Stimulated activated CD8-positive, alpha-beta memory T cell treated with anti-CD3 and anti-CD28 coated beads, Interleukin-4, amount 100 ng/mL, for 4 hours (primary cell): ENCODE measurements around the gene OSTN.
"Not testable (repeated sequence)": the region's sequence is repeated elsewhere in the genome, so short reads cannot be mapped to it uniquely, and the experiment has no call there.

ENCODE experiments used
- DNase-seq, 2 donors: peaks; one replicate each; pipeline ENCODE4 v3.0.0-alpha.2; 2020; ENCODE audit warnings: low read depth in 2 of 2, low spot score in 1 of 2

Gene OSTN

DNA sequence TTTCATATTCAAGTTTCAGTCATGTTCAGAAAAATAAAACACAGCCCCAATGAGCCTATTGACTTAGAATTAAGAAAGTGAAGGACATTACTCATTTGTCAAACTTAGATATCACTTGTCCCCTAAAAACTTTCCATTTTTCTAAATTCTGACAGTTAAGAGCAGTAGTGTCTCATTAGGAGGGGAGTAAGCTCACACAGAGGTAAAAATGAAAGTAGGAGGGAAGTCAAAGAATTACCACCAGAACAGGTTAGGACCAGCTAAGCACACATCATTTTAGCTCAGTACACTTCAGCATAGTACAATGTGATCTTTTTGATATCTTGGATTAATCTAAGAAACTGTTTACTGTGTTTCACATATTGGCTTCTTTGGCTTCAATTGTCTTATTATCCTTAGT lies 64.3 kb downstream of the OSTN start:
- no peak for DNase-seq

DNA sequence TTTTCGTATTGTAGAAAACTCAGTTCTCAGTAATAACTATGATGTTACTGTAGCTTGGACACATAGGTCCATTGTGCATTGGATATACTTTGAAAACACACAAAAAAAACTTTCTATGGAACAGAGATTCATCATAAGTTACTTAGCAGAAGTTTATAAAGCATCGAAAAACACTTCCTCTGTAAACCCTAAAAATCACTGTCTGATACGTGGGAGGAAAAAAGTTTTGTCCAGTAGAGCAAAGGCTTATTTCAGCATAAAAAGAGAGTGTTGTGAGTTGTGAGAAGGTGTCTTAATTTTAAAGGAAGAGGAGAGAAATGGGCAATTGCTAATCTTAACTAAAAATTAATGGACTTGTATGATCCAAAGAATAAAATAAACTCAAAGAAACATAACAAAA lies 64.8 kb downstream of the OSTN start:
- no peak for DNase-seq

- no peak for DNase-seq
These were observed 69.7 kb downstream of the OSTN start for GRCh38 chr3:191268737-191269136.

DNA sequence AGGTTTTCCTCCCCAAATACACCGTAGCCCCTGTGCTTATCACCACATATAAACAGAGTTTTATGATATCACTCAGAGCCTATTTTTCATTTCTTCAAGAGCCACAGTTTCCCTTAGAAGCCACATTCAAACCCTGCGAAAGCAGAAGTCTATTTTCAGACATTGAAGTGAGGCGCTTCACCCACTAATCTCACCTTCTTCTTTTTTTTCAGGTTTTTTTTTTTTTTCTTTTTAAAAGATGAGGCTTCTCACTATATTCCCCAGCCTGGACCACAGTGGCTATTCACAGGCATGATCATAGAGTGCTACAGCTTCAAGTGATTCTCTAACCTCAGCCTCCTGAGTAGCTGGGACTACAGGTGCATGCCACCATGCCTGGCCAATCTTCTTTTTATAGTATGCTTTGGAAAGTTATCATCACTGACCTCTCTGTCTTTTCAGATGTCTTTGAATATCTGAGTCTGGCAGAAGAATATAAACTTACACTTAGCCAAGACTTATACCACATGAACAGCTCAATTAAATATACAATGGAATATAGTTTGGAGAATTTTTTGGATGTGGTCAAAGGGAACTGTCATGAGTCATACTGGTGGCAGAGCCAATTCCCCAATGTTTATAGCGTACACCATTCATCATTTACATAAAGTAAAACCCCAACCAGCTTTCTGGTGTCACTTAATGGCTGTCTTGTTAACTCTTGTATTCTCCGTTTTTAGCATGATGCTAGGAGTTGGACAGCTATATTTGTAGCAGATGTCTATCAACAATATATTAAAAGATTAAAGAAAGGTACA lies 70.4 kb downstream of the OSTN start:
- no peak for DNase-seq

GRCh38 chr3:191275244-191275643 lies 76.2 kb downstream of the OSTN start:
- not testable (repeated sequence) for DNase-seq

DNA sequence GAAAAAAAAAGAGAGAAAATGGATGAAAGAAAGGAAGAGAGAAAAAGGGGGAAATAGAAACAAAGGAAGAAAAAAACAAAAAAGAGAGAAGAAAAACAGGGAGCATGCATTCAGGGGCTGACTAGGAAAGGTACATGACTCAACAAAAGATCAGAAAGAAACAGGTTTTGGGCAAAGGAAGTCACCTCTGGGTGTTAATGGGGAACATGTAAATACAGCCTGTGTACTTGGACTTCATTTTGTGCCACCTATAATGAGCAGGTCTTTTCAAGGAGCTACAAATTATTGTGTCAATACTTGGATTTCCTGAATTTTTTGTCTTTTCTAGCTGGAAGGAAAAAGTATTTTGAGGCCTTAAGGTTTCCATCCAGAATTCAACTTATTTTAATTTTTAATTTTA lies 76.7 kb downstream of the OSTN start:
- no peak for DNase-seq

- no peak for DNase-seq
These were observed 81.1 kb downstream of the OSTN start for GRCh38 chr3:191280111-191280510.

GRCh38 chr3:191280882-191281281 lies 81.8 kb downstream of the OSTN start:
- DNase-seq = no peak

DNA sequence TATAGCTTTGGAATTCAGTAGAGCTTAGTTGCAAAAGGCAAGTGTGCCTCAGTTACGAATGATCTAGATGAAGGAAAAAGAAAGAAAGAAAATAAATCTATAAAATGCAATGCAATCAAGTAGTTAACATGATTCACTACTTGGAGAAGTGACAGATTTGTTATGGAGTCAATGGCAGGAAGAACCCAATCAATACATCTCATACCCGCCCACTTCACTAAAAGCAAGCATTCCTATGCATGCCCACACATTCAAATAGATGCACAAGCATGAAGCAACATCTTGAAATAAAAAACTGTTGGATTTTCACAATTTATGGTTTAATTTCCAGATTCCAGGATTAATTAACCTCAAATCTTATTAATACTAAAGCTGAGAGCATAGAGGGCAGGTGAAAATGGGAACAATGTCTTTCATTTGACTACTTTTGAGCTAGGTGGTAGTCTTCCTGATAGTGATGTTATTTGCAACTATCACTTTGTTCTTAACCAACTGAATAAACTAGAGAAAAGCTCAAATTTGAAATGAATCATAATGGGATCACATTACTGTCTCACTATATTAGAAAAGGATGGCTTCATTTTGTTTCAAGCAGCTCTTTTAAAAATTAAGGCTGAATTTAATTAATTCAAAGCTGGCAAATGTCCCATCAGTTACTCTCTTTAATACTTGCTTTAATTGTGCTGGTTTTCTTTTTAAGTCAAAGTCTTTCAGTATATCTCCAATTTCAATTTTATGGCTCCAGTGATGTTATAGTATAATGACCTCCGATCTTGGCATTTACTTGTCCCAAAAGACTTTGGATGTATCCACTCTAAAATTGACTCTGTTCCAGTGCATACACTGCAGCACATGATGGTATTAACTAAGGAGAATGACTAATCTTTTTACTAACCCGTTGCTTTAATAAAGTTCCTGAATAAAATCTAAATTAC lies 83.5 kb downstream of the OSTN start:
- no peak for DNase-seq

DNA sequence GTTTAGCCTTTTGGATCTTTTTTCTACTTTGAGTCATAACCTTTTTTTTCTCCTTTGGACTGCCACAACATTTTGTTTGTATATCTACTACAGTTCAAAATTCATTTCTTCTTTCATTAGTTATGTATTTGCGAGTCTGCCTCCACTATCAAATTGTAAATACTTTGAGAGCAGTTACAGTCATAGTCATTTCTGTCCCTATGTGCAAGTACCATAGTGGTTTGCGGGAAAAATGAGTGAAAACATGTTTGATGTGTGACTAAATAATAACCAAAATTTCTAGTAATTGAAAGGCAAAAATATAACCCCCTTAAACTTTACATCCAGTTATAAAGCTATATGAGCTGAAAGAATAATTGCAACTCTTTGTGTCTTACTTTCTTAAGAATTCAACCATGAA lies 84.4 kb downstream of the OSTN start:
- DNase-seq = no peak

DNA sequence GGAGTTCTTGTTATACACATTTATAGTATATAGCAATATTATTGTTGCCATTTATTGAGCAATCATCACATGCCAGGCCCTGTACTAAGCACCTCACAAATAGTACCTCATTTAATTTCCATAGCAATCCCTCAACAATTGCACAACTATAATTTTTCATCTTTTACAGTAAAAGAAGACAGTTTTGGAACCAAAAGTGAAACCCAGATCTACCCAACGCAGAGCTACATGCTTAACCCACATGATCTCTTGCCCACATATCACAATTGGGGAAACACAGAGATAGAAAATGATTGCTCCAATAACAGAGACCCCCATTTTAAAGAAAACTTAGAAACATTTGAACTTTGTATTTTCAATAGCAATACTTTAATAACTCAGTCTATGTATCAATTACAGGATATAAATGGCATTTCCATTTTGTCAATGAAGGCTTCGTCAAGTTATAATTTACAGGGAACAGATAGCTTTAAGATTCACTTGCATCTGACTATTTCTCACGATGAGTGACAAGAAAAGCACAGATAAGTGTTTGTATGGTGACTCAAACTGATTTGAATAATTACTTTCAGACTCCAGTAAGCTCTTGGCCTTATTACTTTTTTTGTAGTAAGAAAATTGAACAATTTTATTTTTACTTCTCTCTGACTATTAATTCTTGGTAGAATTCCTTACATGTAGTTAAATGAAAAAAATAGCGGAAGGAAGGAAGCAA lies 91.4 kb downstream of the OSTN start:
- no peak for DNase-seq

- no peak for DNase-seq
These were observed 93.4 kb downstream of the OSTN start for GRCh38 chr3:191292243-191293015.

- no peak for DNase-seq
These were observed 95.2 kb downstream of the OSTN start for GRCh38 chr3:191294291-191294690.

DNA sequence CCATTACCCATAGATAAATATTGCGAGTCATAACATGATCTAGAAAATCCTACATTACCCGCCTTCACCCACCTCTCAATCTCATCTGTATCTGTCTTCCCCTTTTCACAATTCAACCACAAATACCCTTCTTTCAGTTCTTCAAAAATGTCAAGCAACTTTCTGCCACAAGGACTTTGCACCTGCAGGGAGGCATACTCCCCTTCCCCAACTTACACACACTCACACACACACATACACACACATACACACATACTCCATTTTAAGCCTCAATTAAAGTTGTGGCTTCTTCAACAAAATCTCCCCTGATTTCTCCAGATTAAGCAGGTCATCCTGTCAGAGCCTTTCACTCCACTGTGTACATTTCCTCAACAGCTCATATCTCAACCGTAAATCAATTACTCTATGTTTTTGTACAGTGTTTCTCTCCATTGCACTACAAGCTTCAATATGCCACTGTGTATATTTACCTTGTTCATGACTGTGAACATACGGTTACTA lies 97.0 kb downstream of the OSTN start:
- no peak for DNase-seq

- DNase-seq = no peak
These were observed 99.8 kb downstream of the OSTN start for GRCh38 chr3:191298846-191299245.

- DNase-seq = no peak
These were observed 101.4 kb downstream of the OSTN start for GRCh38 chr3:191300422-191300821.

DNA sequence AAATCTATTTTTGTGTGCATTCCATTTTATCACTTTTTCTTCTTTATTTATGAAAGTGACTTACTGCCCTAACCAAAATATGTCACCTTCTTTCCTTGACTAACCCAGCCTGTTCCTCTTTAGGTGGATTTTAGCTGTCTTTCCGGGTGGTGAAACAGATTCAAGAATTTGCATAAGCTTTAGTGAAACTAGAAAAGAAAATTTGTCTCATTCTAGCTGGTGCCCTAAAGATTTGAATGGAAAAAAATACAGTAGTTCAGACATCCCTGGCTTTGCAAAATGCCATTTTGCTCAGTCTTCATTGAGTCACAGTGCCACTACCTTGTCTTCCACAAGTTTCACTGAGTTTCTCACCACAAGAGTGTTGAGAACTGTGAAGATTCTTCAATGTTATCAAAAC lies 102.0 kb downstream of the OSTN start:
- no peak for DNase-seq

GRCh38 chr3:191301782-191302411 lies 102.9 kb downstream of the OSTN start:
- no peak for DNase-seq

GRCh38 chr3:191302451-191302850 lies 103.4 kb downstream of the OSTN start:
- DNase-seq = no peak

- DNase-seq = no peak
These were observed 104.6 kb downstream of the OSTN start for GRCh38 chr3:191303596-191303995.
